Rectal smooth muscle tissue (tissue), 1 donor: ENCODE data around the gene KRTAP5-1.
"Not testable (repeated sequence)": the region's sequence is repeated elsewhere in the genome, so short reads cannot be mapped to it uniquely, and the experiment has no call there.

Experiments used
- H3K27ac ChIP-seq: one replicate; pipeline ENCODE4 v1.7.0; 2013; ENCODE audit warnings: low read depth, low read length, inconsistent platforms
- H3K27me3 ChIP-seq: one replicate; pipeline ENCODE4 v1.7.0; 2013; ENCODE audit warnings: low read length; ENCODE audit not compliant: control insufficient read depth, insufficient read depth
- H3K36me3 ChIP-seq: one replicate; pipeline ENCODE4 v1.7.0; 2013; ENCODE audit warnings: low read length; ENCODE audit not compliant: control insufficient read depth, insufficient read depth
- H3K4me1 ChIP-seq: one replicate; pipeline ENCODE4 v1.7.0; 2013; ENCODE audit warnings: low read length; ENCODE audit not compliant: control insufficient read depth, insufficient read depth
- H3K4me3 ChIP-seq: one replicate; pipeline ENCODE4 v1.7.0; 2013; ENCODE audit warnings: low read length
- H3K9ac ChIP-seq: one replicate; pipeline ENCODE4 v1.7.0; 2013; ENCODE audit warnings: low read length

KRTAP5-1 gene

DNA sequence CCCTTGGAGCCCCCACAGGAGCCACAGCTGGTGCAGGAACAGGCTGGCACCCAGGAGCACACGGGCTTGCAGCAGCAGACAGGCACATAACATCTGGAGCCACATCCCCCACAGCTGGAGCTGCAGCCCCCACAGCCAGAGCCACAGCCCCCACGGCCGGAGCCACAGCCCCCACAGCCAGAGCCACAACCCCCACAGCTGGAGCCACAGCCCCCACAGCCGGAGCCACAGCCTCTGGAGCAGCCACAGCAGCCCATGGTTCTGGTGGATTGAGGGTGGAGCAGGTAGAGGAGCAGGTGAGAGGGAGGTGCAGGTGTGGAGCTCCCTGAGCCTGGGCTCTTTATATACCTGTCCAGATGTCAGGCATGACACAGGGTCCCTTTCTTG lies 12.9 kb upstream of the KRTAP5-1 start, which contains the start of gene KRTAP5-2:
Gene KRTAP5-2, minus strand, starts transcription at position 301 of the 387 bp plus-strand sequence. Its CDS starts 44 bp downstream, at position 257.
- H3K36me3 ChIP-seq: no peaks in the 10 kb centered on the region
- no peak within 1 kb of the TSS for H3K9ac ChIP-seq
- no peak within 1 kb of the TSS for H3K4me3 ChIP-seq
- H3K27me3 ChIP-seq: peaks cover 2% of the 10 kb centered on the region
- no peak within 1 kb of the TSS for H3K27ac ChIP-seq
- no peaks in the 10 kb centered on the region for H3K4me1 ChIP-seq

DNA sequence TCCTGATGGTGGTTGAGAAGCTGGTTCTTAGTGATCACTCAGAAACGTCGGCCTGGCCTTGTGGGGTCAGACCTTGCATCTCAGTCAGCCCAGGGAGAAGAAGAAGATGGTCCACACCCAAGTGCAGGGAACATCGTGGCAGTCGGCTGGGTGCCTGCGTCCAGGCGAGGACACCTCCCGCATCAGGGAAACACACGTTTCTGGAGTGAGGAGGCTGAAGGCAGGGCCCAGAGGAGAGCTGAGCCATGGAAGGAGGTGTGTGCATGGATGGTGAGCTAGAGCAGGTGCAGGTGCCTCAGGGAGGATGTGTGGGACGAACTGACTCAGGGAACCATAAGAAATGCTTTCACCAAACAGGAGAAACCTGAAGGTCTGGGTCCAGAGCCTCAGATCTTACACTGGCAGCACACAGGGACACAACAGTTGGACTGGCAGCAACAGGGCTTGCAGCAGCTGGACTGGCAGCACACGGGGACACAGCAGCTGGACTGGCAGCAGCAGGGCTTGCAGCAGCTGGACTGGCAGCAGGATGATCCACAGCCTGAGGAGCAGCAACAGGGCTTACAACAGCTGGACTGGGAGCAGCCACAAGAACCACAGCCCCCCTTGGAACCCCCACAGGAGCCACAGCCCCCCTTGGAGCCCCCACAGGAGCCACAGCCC lies 12.4 kb upstream of the KRTAP5-1 start:
- Histone ChIP-seq H3K27me3 (peaks cover 2% of the 10 kb centered on the region), H3K27ac (no peak overlapping the region), H3K4me3 (no peak overlapping the region), H3K36me3 (no peaks in the 10 kb centered on the region), H3K4me1 (no peaks in the 10 kb centered on the region), H3K9ac (no peak overlapping the region)

DNA sequence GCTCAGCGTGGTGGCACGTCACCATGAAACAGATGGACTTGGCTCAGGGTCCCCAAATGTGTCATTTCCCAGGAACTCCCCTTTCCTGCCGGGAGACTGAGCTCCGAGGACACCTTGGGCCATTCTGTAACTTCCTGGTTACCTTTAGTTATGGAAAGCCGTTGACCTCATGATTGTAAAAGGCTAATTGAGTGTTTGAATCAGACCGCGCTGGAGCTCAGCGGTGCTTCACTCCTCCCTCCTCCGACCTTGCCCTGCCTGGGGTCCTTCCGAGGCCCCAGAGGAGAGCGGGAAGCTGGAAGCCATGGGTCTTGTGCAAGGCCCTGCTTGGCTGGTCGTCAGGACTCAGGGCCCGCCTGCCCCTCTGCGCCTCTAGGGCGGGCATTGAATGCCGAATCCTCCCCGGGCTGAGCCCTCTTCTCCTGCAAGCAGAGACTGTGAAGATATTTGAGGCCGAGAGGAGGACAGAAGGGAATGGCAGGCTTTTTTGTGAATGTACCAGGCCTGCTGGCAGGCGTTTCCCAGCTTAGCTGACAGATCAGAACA lies 11.6 kb upstream of the KRTAP5-1 start:
- H3K36me3 ChIP-seq, H3K9ac ChIP-seq, H3K27me3 ChIP-seq, H3K27ac ChIP-seq, H3K4me1 ChIP-seq, H3K4me3 ChIP-seq: not testable (repeated sequence)

- H3K9ac ChIP-seq, H3K4me1 ChIP-seq, H3K27ac ChIP-seq, H3K36me3 ChIP-seq, H3K4me3 ChIP-seq, H3K27me3 ChIP-seq: not testable (repeated sequence)
These were observed 11.0 kb upstream of the KRTAP5-1 start for GRCh38 chr11:1595994-1596575.

DNA sequence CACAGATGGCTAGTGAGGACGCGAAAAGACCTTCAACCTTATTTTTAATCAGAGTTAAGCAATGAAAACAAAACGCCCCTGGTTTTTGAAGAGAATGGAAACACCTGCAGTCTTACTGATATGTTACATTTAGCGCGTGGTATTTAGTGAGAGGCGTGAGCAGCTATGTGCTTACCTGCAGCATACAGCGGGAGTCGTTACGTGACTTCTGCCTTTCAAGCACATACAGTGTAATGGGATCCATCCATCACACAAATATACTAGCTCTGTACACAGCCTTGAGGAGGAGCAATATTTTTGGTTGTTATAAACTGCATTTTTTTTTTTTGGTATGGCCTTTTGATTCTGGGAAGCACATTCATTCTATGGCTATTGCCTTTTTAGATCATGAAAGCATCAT lies 7.5 kb upstream of the KRTAP5-1 start:
- H3K4me3 ChIP-seq: no peak overlapping the region
- H3K4me1 ChIP-seq: no peaks in the 10 kb centered on the region
- no peak overlapping the region for H3K27ac ChIP-seq
- no peaks in the 10 kb centered on the region for H3K36me3 ChIP-seq
- no peak overlapping the region for H3K9ac ChIP-seq
- peaks cover 2% of the 10 kb centered on the region for H3K27me3 ChIP-seq

GRCh38 chr11:1589996-1590395 lies 4.9 kb upstream of the KRTAP5-1 start:
- Histone ChIP-seq H3K27ac (no peak overlapping the region), H3K4me1 (no peaks in the 10 kb centered on the region), H3K36me3 (no peaks in the 10 kb centered on the region), H3K9ac (no peak overlapping the region), H3K27me3 (no peaks in the 10 kb centered on the region), H3K4me3 (no peak overlapping the region)

- not testable (repeated sequence) for H3K36me3 ChIP-seq, H3K4me1 ChIP-seq, H3K4me3 ChIP-seq, H3K9ac ChIP-seq, H3K27ac ChIP-seq, H3K27me3 ChIP-seq
These were observed 4.3 kb upstream of the KRTAP5-1 start for GRCh38 chr11:1589191-1589963.

DNA sequence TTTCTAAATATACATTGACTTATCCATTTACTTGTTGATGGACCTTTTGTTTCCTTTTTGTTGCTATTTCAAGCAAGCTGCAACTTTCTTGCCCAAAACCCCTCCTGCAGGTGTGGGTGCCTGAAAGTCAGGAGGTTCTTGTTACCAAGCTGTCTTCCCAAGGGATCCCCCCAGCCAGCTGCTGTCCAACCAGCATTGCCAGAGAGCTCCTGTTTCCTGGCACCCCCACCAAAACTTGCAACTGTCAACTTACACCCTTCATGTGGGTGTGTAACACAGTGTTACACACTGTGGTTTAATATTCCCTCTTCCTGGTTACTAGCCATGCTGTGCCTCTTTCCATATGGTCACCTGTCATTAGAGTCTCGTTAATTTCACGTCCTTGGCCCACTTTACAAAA lies 1.6 kb upstream of the KRTAP5-1 start:
- H3K27me3 ChIP-seq: no peaks in the 10 kb centered on the region
- no peaks in the 10 kb centered on the region for H3K4me1 ChIP-seq
- H3K9ac ChIP-seq: no peak overlapping the region
- H3K4me3 ChIP-seq: no peak overlapping the region
- H3K36me3 ChIP-seq: no peaks in the 10 kb centered on the region
- H3K27ac ChIP-seq: no peak overlapping the region

GRCh38 chr11:1582909-1583308 lies 2.2 kb downstream of the KRTAP5-1 start:
- H3K4me1 ChIP-seq, H3K27ac ChIP-seq, H3K36me3 ChIP-seq, H3K9ac ChIP-seq, H3K4me3 ChIP-seq, H3K27me3 ChIP-seq: not testable (repeated sequence)

GRCh38 chr11:1581976-1582375 lies 3.1 kb downstream of the KRTAP5-1 start:
- H3K27ac ChIP-seq: no peak overlapping the region
- H3K4me3 ChIP-seq: no peak overlapping the region
- H3K36me3 ChIP-seq: no peaks in the 10 kb centered on the region
- no peaks in the 10 kb centered on the region for H3K4me1 ChIP-seq
- H3K9ac ChIP-seq: no peak overlapping the region
- H3K27me3 ChIP-seq: no peaks in the 10 kb centered on the region

DNA sequence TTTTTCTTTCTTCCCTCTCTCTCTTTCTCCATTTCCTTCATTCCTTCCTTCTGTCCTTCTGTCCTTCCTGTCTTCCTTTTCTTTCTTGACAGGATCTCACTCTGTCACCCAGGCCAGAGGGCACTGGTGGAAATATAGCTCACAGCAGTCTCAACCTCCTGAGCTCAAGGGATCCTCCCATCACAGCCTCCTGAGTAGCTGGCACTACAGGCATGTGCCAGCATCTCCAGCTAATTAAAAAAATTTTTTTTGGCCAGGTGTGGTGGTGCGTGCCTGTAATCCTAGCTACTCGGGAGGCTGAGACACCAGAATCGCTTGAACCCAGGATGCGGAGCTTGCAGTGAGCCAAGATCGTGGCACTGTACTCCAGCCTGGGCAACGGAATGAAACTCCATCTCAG lies 8.3 kb downstream of the KRTAP5-1 start:
- Histone ChIP-seq H3K4me3 (no peak overlapping the region), H3K36me3 (no peaks in the 10 kb centered on the region), H3K27ac (no peak overlapping the region), H3K27me3 (no peaks in the 10 kb centered on the region), H3K9ac (no peak overlapping the region), H3K4me1 (peaks cover 2% of the 10 kb centered on the region)

- not testable (repeated sequence) for H3K27ac ChIP-seq, H3K36me3 ChIP-seq, H3K4me1 ChIP-seq, H3K9ac ChIP-seq, H3K4me3 ChIP-seq, H3K27me3 ChIP-seq
These were observed 9.3 kb downstream of the KRTAP5-1 start for GRCh38 chr11:1575756-1576155.
